Colonic mucosa (tissue), 4 donors: ENCODE results near the gene MMP2. TPM values are rescaled to one million over a fixed set of nuclear protein-coding genes. Genes with fewer than 3 reads are reported as not detected.

Experiments
- DNase-seq: peaks from one replicate; pipeline ENCODE4 v3.0.0-alpha.2; 2020
- H3K27ac ChIP-seq: fragments of 200-600 bp; one replicate; pipeline ENCODE4 v1.8.0; 2021
- H3K27me3 ChIP-seq: fragments of 200-600 bp; one replicate; pipeline ENCODE4 v1.8.0; 2021
- H3K36me3 ChIP-seq: fragments of 200-600 bp; one replicate; pipeline ENCODE4 v1.8.0; 2021
- H3K4me1 ChIP-seq: fragments of 200-600 bp; one replicate; pipeline ENCODE4 v1.8.0; 2021; ENCODE audit warnings: mild to moderate bottlenecking
- H3K4me3 ChIP-seq: fragments of 200-600 bp; one replicate; pipeline ENCODE4 v1.8.0; 2021
- H3K9ac ChIP-seq, 2 donors: one replicate each; pipeline ENCODE4 v1.7.0; 2013; ENCODE audit warnings: control low read depth in 2 of 2, low read depth in 2 of 2, low read length in 2 of 2
- H3K9me3 ChIP-seq: fragments of 200-600 bp; one replicate; pipeline ENCODE4 v1.8.0; 2021
- intact Hi-C: fragments of 100-400 bp; cut with DNase I; formaldehyde crosslinking; loops from one replicate; pipeline ENCODE4 v1.14.1; 2022
- total RNA-seq, 2 donors: library from RNA; stranded (reverse); fragmentation: NEBNext Ultra II Directional in 1 of 2; extraction: Animal tissue kit (Norgen Biotek cat#: 25700) in 1 of 2; gene quantifications; one replicate each; pipeline ENCODE4 v1.2.1, GENCODE V29; 2021
- TF ChIP-seq, protein P1 (sequence below): fragments of 200-600 bp; IDR thresholded peaks from one replicate; pipeline ENCODE4 v1.8.0; 2022; ENCODE audit warnings: antibody characterized with exemption, mild to moderate bottlenecking
- donor health status: healthy.
- donor health status: DM: no; HTN: no; CAD: no.
- donor health status: DM: no; HTN: no; CAD: no.

Gene MMP2
- total RNA-seq, 2 donors from 2014 or later: 32.8 to 101 TPM

DNA sequence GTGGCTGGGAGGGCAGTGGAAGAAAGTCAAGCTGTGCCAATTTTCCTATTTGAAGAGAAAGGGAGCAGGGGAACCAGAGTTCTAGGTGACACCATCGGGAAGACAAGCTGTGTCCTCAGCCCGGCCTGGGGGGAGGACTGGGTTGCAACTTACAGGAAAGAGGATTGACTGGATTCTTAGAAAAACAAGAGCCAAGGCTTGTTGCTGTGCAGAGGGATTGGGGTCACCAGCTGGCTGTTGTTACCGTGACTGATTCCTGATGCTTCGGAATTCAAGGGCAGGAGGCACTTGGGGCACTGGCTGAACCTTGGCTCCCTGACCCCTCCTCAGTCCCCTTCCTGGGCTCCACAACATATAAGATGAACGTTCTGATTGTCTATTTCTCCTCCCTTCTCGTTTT is 16.8 kb upstream of the MMP2 start:
- no peak for DNase-seq
- H3K9ac ChIP-seq: no peak overlapping the region
- TF ChIP-seq, protein P1, sequence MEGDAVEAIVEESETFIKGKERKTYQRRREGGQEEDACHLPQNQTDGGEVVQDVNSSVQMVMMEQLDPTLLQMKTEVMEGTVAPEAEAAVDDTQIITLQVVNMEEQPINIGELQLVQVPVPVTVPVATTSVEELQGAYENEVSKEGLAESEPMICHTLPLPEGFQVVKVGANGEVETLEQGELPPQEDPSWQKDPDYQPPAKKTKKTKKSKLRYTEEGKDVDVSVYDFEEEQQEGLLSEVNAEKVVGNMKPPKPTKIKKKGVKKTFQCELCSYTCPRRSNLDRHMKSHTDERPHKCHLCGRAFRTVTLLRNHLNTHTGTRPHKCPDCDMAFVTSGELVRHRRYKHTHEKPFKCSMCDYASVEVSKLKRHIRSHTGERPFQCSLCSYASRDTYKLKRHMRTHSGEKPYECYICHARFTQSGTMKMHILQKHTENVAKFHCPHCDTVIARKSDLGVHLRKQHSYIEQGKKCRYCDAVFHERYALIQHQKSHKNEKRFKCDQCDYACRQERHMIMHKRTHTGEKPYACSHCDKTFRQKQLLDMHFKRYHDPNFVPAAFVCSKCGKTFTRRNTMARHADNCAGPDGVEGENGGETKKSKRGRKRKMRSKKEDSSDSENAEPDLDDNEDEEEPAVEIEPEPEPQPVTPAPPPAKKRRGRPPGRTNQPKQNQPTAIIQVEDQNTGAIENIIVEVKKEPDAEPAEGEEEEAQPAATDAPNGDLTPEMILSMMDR: no peak
- intact Hi-C loops: loop anchor here (5.0 kb wide), 1 partner anchor 380 kb away; no protein-coding TSS in a partner anchor
- no peaks in the 10 kb centered on the region for H3K4me1 ChIP-seq
- H3K36me3 ChIP-seq: no peaks in the 10 kb centered on the region
- H3K27ac ChIP-seq: no peak overlapping the region
- no peaks in the 10 kb centered on the region for H3K27me3 ChIP-seq
- H3K4me3 ChIP-seq: no peak overlapping the region
- no peaks in the 10 kb centered on the region for H3K9me3 ChIP-seq

GRCh38 chr16:55464375-55464774 is 14.6 kb upstream of the MMP2 start:
- H3K9ac ChIP-seq: no peak overlapping the region
- TF ChIP-seq, protein P1: no peak
- H3K9me3 ChIP-seq: no peaks in the 10 kb centered on the region
- DNase-seq: no peak
- H3K4me1 ChIP-seq: no peaks in the 10 kb centered on the region
- H3K36me3 ChIP-seq: no peaks in the 10 kb centered on the region
- H3K4me3 ChIP-seq: no peak overlapping the region
- intact Hi-C loops: loop anchor here (2.0 to 5.0 kb wide), 2 partner anchors 238 to 378 kb away; no protein-coding TSS in a partner anchor
- no peaks in the 10 kb centered on the region for H3K27me3 ChIP-seq
- no peak overlapping the region for H3K27ac ChIP-seq

GRCh38 chr16:55465077-55465896 is 13.7 kb upstream of the MMP2 start:
- TF ChIP-seq, protein P1: peak; percentile 99
- no peak overlapping the region for H3K4me3 ChIP-seq
- H3K9ac ChIP-seq: no peak overlapping the region
- no peaks in the 10 kb centered on the region for H3K9me3 ChIP-seq
- H3K27ac ChIP-seq: no peak overlapping the region
- H3K27me3 ChIP-seq: no peaks in the 10 kb centered on the region
- no peaks in the 10 kb centered on the region for H3K4me1 ChIP-seq
- no peaks in the 10 kb centered on the region for H3K36me3 ChIP-seq
- intact Hi-C loops: loop anchor here (2.0 to 5.0 kb wide), 2 partner anchors 77 to 238 kb away; no protein-coding TSS in a partner anchor
- DNase-seq: peak; percentile 89

- Histone ChIP-seq H3K9ac (no peak overlapping the region), H3K4me1 (no peaks in the 10 kb centered on the region), H3K27ac (no peak overlapping the region), H3K36me3 (no peaks in the 10 kb centered on the region), H3K4me3 (no peak overlapping the region), H3K27me3 (no peaks in the 10 kb centered on the region), H3K9me3 (no peaks in the 10 kb centered on the region)
- TF ChIP-seq, protein P1: no peak
- no peak for DNase-seq
- intact Hi-C loops: loop anchor here (5.0 kb wide), 1 partner anchor 76 kb away; no protein-coding TSS in a partner anchor
Observed at GRCh38 chr16:55466209-55466608, 12.8 kb upstream of the MMP2 start.

DNA sequence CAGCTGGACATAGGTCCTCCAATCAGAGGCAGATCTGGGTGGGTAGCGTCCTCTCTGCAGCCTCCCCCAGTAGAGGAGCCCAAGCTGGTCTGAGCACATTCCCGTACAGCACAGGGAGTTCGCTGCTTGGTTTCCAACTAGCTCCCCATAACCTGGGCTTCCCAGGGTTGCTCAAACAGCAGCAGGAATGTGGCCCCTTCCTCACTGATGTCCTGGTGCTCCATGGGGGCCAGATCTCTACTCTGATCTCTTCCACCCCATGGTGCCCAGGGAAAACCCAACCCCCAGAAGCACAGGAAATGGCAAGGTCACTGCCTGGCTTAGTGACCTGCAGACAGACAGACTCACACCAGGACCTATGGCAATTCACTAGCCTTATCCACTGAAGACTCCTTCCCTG is 11.1 kb upstream of the MMP2 start:
- no peak overlapping the region for H3K9ac ChIP-seq
- no peaks in the 10 kb centered on the region for H3K27me3 ChIP-seq
- TF ChIP-seq, protein P1: no peak
- H3K36me3 ChIP-seq: no peaks in the 10 kb centered on the region
- no peaks in the 10 kb centered on the region for H3K9me3 ChIP-seq
- no peak overlapping the region for H3K27ac ChIP-seq
- H3K4me3 ChIP-seq: no peak overlapping the region
- DNase-seq: no peak
- intact Hi-C loops: loop anchor here (5.0 kb wide), 1 partner anchor 74 kb away; no protein-coding TSS in a partner anchor
- no peaks in the 10 kb centered on the region for H3K4me1 ChIP-seq
